Epidermal melanocyte (primary cell): ENCODE measurements around the gene FKBP5.
A peak's percentile ranks its signal among the peaks of the same experiment; 100 is the strongest.
"Not testable (repeated sequence)": the region's sequence is repeated elsewhere in the genome, so short reads cannot be mapped to it uniquely, and the experiment has no call there.

Source experiments
- DNase-seq: peaks from one replicate; pipeline ENCODE4 v3.0.0; 2011; ENCODE audit warnings: low spot score; ENCODE audit not compliant: insufficient read length

The FKBP5 gene

GRCh38 chr6:35688605-35689322 lies at the start of gene FKBP5:
TSS of gene FKBP5 (minus strand) at chr6:35688915. CDS start at chr6:35642824, 46,091 bp downstream.
- DNase-seq = peak; percentile 78

- DNase-seq = peak; percentile 79
Measured at GRCh38 chr6:35737413-35738211, 48.9 kb upstream of the FKBP5 start.

- no peak for DNase-seq
Measured at GRCh38 chr6:35736982-35737412, 48.3 kb upstream of the FKBP5 start, which contains the start of gene ARMC12. TSS of gene ARMC12 (plus strand) at chr6:35737032. CDS start at chr6:35737109, 77 bp downstream.

GRCh38 chr6:35736253-35736894 lies 47.7 kb upstream of the FKBP5 start:
- peak; percentile 69 for DNase-seq

- no peak for DNase-seq
Measured at GRCh38 chr6:35735452-35735851, 46.7 kb upstream of the FKBP5 start.

- not testable (repeated sequence) for DNase-seq
Measured at GRCh38 chr6:35734319-35734718, 45.6 kb upstream of the FKBP5 start.

GRCh38 chr6:35733633-35734032 lies 44.9 kb upstream of the FKBP5 start:
- DNase-seq = no peak

- peak; percentile 81 for DNase-seq
Measured at GRCh38 chr6:35731736-35732532, 43.2 kb upstream of the FKBP5 start.

- peak; percentile 83 for DNase-seq
Measured at GRCh38 chr6:35731414-35731735, 42.7 kb upstream of the FKBP5 start.

- DNase-seq = no peak
Measured at GRCh38 chr6:35730745-35731413, 42.2 kb upstream of the FKBP5 start.

- no peak for DNase-seq
Measured at GRCh38 chr6:35729722-35730121, 41.0 kb upstream of the FKBP5 start.

- no peak for DNase-seq
Measured at GRCh38 chr6:35728683-35729678, 40.3 kb upstream of the FKBP5 start.

GRCh38 chr6:35727935-35728682 lies 39.4 kb upstream of the FKBP5 start:
- DNase-seq = peak; percentile 86

GRCh38 chr6:35727231-35727934 lies 38.7 kb upstream of the FKBP5 start:
- peak; percentile 57 for DNase-seq

GRCh38 chr6:35725721-35726438 lies 37.2 kb upstream of the FKBP5 start:
- DNase-seq = no peak

- no peak for DNase-seq
Measured at GRCh38 chr6:35725081-35725708, 36.5 kb upstream of the FKBP5 start.

GRCh38 chr6:35724471-35724870 lies 35.8 kb upstream of the FKBP5 start:
- no peak for DNase-seq
